ENCODE results near the gene IGFBP4.
"Not testable (repeated sequence)": the region's sequence is repeated elsewhere in the genome, so short reads cannot be mapped to it uniquely, and the experiment has no call there.

IGFBP4 gene

DNA sequence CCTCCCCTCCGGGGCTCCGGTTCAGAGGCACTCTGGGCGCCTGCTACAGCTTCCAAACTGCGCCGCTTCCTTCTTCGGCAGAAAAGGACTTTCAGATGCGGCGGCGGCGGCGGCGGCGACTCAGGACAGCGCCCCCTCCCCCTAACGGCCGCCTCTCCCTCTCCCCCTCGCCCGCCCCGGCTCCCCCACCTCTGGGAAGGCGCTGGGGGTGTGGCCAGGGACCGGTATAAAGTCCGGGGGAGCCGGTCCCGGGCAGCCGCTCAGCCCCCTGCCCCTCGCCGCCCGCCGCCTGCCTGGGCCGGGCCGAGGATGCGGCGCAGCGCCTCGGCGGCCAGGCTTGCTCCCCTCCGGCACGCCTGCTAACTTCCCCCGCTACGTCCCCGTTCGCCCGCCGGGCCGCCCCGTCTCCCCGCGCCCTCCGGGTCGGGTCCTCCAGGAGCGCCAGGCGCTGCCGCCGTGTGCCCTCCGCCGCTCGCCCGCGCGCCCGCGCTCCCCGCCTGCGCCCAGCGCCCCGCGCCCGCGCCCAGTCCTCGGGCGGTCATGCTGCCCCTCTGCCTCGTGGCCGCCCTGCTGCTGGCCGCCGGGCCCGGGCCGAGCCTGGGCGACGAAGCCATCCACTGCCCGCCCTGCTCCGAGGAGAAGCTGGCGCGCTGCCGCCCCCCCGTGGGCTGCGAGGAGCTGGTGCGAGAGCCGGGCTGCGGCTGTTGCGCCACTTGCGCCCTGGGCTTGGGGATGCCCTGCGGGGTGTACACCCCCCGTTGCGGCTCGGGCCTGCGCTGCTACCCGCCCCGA lies at the start of gene IGFBP4:
Gene IGFBP4 (plus strand): TSS at position 255 of the 792 bp plus-strand sequence. CDS start 286 bp downstream, at position 541.
- intact Hi-C loops (cut with DNase I), result loop anchor here (5.0 kb wide), 1 partner anchor 89 kb away; no protein-coding TSS in a partner anchor
- peak; percentile 27 to 87 (median 78) for DNase-seq

- no peak for DNase-seq
- intact Hi-C loops (cut with DNase I), result no loop called here
These were observed 44.1 kb upstream of the IGFBP4 start for GRCh38 chr17:40399185-40399584.

DNA sequence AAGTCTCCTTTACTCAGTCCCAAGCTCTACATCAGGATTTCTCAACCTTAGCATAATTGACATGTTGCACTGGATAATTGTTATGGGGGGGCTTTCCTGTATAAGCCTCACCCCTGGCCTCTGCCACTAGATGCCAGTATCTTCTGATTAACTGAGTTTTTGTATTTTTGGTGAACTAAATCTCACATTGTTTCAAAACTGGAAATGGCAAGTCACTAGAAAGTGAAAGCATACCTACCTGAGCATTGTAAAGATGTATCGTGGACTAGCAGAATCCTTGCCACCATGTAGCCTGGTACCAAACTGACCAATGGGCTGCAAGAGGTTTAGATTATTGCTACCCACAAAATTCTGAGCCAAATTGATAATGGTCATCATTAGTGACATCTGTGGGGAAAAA lies 40.6 kb upstream of the IGFBP4 start:
- DNase-seq, result no peak
- intact Hi-C loops (cut with DNase I), result no loop called here

DNA sequence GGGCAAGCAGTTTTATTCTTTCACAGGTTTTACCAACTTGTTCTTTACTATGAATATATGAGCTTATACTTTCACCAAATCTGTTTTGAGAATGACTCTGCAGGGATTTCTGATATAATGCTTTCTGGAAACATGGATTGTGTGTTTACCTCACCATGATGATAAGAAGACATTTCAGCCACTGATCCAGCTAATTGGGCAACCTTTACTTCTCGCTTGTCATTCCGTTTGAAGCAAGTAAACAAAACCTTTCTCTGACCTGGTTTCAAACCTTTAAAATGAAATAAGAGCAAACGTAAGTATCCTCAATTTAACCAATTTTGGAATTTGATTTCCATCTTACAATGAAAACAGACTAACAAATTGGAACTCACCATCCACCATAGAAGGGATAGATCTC lies 39.2 kb upstream of the IGFBP4 start:
- no peak for DNase-seq
- intact Hi-C loops (cut with DNase I), result no loop called here

DNA sequence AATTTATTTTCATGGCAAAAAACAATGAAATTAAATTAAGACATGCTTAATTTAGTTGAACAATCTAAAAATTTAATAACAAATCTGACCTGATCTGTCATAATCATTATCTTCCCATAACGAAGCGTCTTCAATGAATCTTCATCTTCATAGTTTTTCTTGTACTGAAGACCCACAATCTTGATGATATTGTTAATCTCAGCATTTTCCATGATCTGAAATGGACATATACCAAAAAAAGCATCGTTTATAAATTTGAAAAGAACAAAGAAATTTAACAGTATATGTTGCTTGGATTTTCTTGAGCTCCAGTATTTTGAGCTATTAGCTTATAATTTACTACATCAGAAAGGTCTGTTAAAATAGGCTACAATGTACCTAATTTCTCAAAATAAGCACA lies 35.8 kb upstream of the IGFBP4 start:
- no peak for DNase-seq
- intact Hi-C loops (cut with DNase I), result no loop called here

DNA sequence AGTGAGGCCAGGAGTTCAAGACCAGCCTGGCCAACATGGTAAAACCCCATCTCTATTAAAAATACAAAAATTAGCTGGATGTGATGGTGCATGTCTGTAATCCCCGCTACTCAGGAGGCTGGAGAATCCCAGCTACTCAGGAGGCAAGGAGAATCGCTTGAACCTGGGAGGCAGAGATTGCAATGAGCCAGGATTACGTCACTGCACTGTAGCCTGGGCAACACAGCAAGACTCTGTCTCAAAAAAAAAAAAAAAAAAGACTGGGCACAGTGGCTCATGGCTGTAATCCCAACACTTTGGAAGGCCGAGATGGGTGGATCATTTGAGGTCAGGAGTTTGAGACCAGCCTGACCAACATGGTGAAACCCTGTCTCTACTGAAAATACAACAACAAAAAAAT lies 33.7 kb upstream of the IGFBP4 start:
- DNase-seq; intact Hi-C loops (cut with DNase I): not testable (repeated sequence)

DNA sequence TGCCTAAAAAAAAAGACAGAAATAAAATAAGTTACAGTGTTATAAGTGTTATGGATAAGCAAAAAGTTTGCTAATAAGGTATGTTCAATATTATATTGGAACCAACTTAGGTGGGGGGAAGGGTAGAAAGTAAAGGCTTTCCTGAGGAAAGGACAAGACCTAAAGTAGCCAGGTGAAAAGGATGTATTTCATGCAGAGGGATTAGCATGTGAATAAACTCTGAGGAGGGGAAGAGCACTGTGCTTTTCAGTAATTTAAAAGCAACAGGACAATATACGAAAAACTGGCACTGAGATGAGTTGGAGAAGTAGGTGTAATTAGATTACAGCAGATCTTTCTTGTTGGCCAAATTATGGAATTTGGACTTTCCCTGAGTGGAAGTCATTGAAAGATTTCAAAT lies 33.2 kb upstream of the IGFBP4 start:
- intact Hi-C loops (cut with DNase I), result loop anchor here (10.0 kb wide), 1 partner anchor 135 kb away; no protein-coding TSS in a partner anchor
- no peak for DNase-seq

- no peak for DNase-seq
- intact Hi-C loops (cut with DNase I), result loop anchor here (10.0 kb wide), 1 partner anchor 133 kb away; no protein-coding TSS in a partner anchor
These were observed 31.4 kb upstream of the IGFBP4 start for GRCh38 chr17:40411821-40412220.

DNA sequence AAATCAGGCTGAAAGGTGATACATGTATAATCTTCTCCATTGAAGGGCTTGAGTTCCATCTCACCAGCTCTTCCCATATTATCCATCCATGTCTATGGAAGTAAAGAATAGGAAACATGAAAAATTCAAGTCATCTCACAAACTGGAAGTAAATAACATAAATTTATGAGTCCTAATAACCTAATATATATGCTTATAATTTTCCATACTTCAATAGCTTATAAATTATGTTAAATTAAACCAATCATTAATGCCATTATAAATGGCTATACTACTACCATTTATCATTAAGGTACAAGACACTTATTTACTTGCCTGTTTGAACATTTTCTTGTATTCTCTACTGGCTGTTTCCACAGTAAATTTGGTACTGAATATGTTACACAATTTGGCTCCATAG lies 30.4 kb upstream of the IGFBP4 start:
- no peak for DNase-seq
- intact Hi-C loops (cut with DNase I), result loop anchor here (10.0 kb wide), 1 partner anchor 132 kb away; no protein-coding TSS in a partner anchor

GRCh38 chr17:40414312-40414711 lies 28.9 kb upstream of the IGFBP4 start:
- intact Hi-C loops (cut with DNase I), result loop anchor here (10.0 kb wide), 1 partner anchor 130 kb away; no protein-coding TSS in a partner anchor
- not testable (repeated sequence) for DNase-seq

GRCh38 chr17:40415390-40415789 lies 27.9 kb upstream of the IGFBP4 start:
- DNase-seq, result no peak
- intact Hi-C loops (cut with DNase I), result loop anchor here (10.0 kb wide), 1 partner anchor 129 kb away; no protein-coding TSS in a partner anchor

DNA sequence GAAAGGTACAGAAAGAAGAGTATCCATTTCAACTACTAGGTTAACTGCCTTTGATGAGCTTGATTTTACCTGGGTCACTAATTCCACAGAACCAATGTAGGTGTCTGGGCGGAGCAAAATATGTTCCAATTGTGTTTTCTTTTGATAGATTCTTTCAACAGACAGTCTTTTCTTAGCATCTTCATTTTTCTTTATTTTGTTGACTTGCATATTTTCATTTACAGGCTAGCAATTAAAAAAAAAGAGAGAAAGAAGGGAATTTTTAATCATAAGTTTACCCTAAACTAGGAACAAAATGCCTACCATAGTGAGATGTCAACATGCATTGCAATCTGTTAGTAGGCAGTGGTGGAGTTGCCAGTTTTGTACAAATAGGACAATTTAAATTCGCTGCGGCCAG lies 26.6 kb upstream of the IGFBP4 start:
- intact Hi-C loops (cut with DNase I), result loop anchor here (10.0 kb wide), 1 partner anchor 128 kb away; no protein-coding TSS in a partner anchor
- no peak for DNase-seq

DNA sequence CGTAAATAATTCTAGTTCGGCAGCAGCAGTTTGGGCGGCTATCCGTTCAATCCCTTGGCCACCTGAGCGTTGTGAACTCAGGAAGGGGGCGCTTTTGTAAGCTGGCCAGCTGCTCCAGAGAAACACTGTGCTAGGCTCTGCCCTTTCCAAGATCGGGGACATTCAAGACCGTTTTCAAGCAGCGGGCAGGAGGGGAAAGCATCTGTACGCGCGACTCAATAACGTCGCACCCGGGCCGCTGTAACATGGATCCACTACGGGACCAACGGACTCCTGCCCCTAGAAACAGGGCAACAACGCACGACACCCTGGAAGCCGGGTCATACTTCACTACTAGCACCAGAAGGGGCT lies 26.0 kb upstream of the IGFBP4 start:
- intact Hi-C loops (cut with DNase I), result loop anchor here (10.0 kb wide), 1 partner anchor 128 kb away; no protein-coding TSS in a partner anchor
- no peak for DNase-seq

- DNase-seq, result peak; percentile 81 to 100 (median 97)
- intact Hi-C loops (cut with DNase I), result loop anchor here (10.0 kb wide), 1 partner anchor 127 kb away; no protein-coding TSS in a partner anchor
These were observed 25.4 kb upstream of the IGFBP4 start, which contains the start of gene TOP2A for GRCh38 chr17:40417609-40418427. TSS of gene TOP2A (minus strand) at chr17:40417896. CDS start at chr17:40417791, 105 bp downstream.

GRCh38 chr17:40418428-40418706 lies 24.9 kb upstream of the IGFBP4 start:
- DNase-seq, result peak in 11 of 42 donors; percentile 9 to 50 (median 30)
- intact Hi-C loops (cut with DNase I), result loop anchor here (10.0 kb wide), 1 partner anchor 126 kb away; no protein-coding TSS in a partner anchor

DNA sequence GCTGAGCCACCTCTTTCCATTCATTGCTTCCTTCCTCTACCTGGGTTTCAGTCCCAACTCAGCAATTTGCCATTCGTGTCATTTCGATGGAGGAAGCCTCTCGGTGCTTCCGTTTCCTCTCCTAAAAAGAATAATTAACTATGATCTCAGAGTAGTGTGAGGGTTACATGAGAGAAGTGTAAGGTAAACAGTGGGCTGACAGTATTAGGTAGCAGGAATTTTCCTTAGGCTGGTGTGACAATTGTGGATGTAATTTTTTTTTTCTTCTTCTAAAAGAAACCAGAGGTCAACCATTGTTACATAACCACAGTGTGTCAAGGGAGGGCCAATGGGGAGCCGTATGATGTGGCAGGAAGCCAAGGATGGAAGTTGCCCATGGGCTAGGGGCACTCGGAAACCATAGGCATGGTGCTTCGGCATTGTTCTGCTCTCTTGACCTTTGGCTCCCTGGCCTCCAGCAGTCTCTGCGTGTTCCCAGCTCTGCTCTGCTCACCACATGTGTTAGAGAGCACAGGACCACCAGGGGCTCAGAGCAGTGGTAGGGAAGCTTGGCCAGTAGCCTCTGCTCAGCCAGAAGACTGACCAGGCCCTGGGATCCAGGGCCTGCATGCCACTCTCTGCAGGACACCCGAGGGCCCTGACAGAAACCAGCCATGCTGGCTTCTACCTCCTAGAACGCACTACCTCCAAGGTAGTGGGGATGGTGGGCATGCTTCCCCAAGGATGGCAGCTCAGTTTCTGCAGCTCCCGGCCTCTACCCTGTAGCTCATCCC lies 23.5 kb upstream of the IGFBP4 start:
- no peak for DNase-seq
- intact Hi-C loops (cut with DNase I), result loop anchor here (10.0 kb wide), 1 partner anchor 125 kb away; no protein-coding TSS in a partner anchor

DNA sequence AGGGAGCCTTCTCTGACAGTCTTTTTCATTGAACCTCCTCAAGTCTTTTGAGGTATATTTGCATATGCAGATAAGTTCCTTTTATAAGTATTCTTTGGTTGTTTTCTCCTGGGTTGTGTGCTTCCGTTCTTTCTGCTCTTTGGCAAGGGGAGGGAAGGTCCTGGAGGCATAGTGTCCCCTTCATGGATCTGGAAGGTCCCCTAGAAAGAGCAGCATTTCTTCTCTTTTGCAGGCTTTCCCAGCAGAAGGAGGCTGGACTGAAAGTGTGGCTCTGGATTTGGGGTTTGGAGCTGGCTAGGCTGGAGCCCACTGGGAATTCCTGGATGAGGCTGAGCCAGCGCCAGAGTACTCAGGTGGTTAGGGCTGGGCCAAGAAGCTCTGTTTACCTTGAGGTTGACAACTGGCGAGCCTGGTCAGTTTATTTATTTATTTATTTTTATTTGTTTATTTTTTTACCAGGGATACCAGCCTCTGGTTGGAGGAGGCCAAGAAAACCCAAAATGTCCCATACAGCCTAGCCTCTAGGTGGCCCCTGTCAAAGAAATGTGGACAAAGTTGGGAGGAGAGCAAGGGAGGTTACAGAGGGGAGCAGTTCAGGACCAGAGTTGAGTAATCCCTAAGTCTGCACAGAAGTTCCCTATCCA lies 20.1 kb upstream of the IGFBP4 start:
- DNase-seq, result no peak
- intact Hi-C loops (cut with DNase I), result no loop called here

GRCh38 chr17:40425741-40426140 lies 17.5 kb upstream of the IGFBP4 start:
- intact Hi-C loops (cut with DNase I), result no loop called here
- peak in 3 of 42 donors; percentile 2 to 27 (median 18) for DNase-seq
